Endodermal cell (in vitro differentiated cells): Measurements from ENCODE around the gene NHERF1. TPM values are rescaled to one million over a fixed set of nuclear protein-coding genes. Genes with fewer than 3 reads are reported as not detected.

Source experiments
- DNase-seq: peaks from one replicate; pipeline ENCODE4 v3.0.0-alpha.2; 2017
- H3K27ac ChIP-seq: 2 replicates; pipeline ENCODE4 v1.5.1; 2013; ENCODE audit warnings: mild to moderate bottlenecking, low read depth, low read length, moderate library complexity
- H3K27me3 ChIP-seq: 2 replicates; pipeline ENCODE4 v1.6.1; 2013; ENCODE audit warnings: mild to moderate bottlenecking, low read length, moderate library complexity; ENCODE audit not compliant: insufficient read depth, control insufficient read depth, poor library complexity, severe bottlenecking
- H3K36me3 ChIP-seq: 2 replicates; pipeline ENCODE4 v1.7.0; 2013; ENCODE audit warnings: mild to moderate bottlenecking, low read length, moderate library complexity; ENCODE audit not compliant: control insufficient read depth, insufficient read depth
- H3K4me1 ChIP-seq: one replicate; pipeline ENCODE4 v1.7.0; 2013; ENCODE audit warnings: low read length; ENCODE audit not compliant: control insufficient read depth, insufficient read depth
- H3K4me3 ChIP-seq: 2 replicates; pipeline ENCODE4 v1.5.1; 2013; ENCODE audit warnings: mild to moderate bottlenecking, low read length, moderate library complexity
- H3K9ac ChIP-seq: 2 replicates; pipeline ENCODE4 v1.6.1; 2013; ENCODE audit warnings: mild to moderate bottlenecking, low read length, moderate library complexity; ENCODE audit not compliant: poor library complexity, severe bottlenecking; ENCODE audit errors: extremely low read depth
- H3K9me3 ChIP-seq: 2 replicates; pipeline ENCODE4 v1.6.1; 2013; ENCODE audit warnings: mild to moderate bottlenecking, low read length, moderate library complexity; ENCODE audit not compliant: control insufficient read depth
- H3K27ac Mint-ChIP-seq: 2 replicates; pipeline ENCODE4 v1.8.0; 2020; ENCODE audit warnings: mixed read lengths
- H3K27me3 Mint-ChIP-seq: 2 replicates; pipeline ENCODE4 v1.8.0; 2021; ENCODE audit warnings: mild to moderate bottlenecking, mixed read lengths; ENCODE audit not compliant: insufficient read depth
- H3K36me3 Mint-ChIP-seq: 2 replicates; pipeline ENCODE4 v1.8.0; 2020; ENCODE audit warnings: low read depth, mixed read lengths
- H3K4me1 Mint-ChIP-seq: 2 replicates; pipeline ENCODE4 v1.8.0; 2020; ENCODE audit warnings: mixed read lengths
- H3K4me3 Mint-ChIP-seq: 2 replicates; pipeline ENCODE4 v1.8.0; 2020; ENCODE audit warnings: mild to moderate bottlenecking, moderate library complexity, mixed read lengths
- H3K9me3 Mint-ChIP-seq: 2 replicates; pipeline ENCODE4 v1.8.0; 2020; ENCODE audit warnings: mild to moderate bottlenecking, mixed read lengths
- CTCF ChIP-seq: fragments of 200-600 bp; sonication (generic); conservative IDR thresholded peaks from 2 replicates; pipeline ENCODE4 v1.5.0; 2021; ENCODE audit warnings: antibody characterized with exemption, mild to moderate bottlenecking
- WGBS, 2 experiments: methylation state at CpG; one replicate each; pipeline versions ENCODE4 v1.1.5 to v1.1.7; 2013; ENCODE audit warnings: missing lambda C conversion rate in 2 of 2, mixed read lengths in 1 of 2; ENCODE audit not compliant: insufficient coverage in 1 of 2, insufficient read length in 1 of 2; 5-methylcytosine and 5-hydroxymethylcytosine counted together
- total RNA-seq, 2 donors: library from RNA; stranded (reverse); fragmentation: NEBNext Ultra II Directional in 1 of 2; extraction: Animal tissue kit (Norgen Biotek cat#: 25700) in 1 of 2; gene quantifications; 2 replicates in 1 of 2; 3 replicates in 1 of 2; pipeline ENCODE4 v1.2.1, GENCODE V29; 2021

Gene NHERF1
- total RNA-seq, 2 donors from 2014 or later, result 116 to 138 TPM

GRCh38 chr17:74790161-74791058 lies 42.0 kb downstream of the NHERF1 start:
- H3K27ac ChIP-seq, result no peak overlapping the region
- H3K4me3 ChIP-seq, result no peak overlapping the region
- no peaks in the 10 kb centered on the region for H3K9me3 ChIP-seq
- H3K4me1 Mint-ChIP-seq, result no peaks in the 10 kb centered on the region
- H3K27me3 ChIP-seq, result no peaks in the 10 kb centered on the region
- no peaks in the 10 kb centered on the region for H3K4me1 ChIP-seq
- peaks cover 65% of the 10 kb centered on the region for H3K36me3 Mint-ChIP-seq
- TF ChIP-seq CTCF, result no peak
- H3K9ac ChIP-seq, result no peak overlapping the region
- no peaks in the 10 kb centered on the region for H3K27me3 Mint-ChIP-seq
- WGBS, 2 experiments, result 91% methylated on average over 15 to 21 of the region's 21 CpGs
- no peak overlapping the region for H3K27ac Mint-ChIP-seq
- H3K36me3 ChIP-seq, result peaks cover 69% of the 10 kb centered on the region
- no peak overlapping the region for H3K4me3 Mint-ChIP-seq
- no peaks in the 10 kb centered on the region for H3K9me3 Mint-ChIP-seq
- DNase-seq, result no peak

- Histone ChIP-seq H3K9ac (no peak overlapping the region), H3K4me3 (no peak overlapping the region), H3K36me3 (peaks cover 72% of the 10 kb centered on the region), H3K9me3 (no peaks in the 10 kb centered on the region), H3K27me3 (no peaks in the 10 kb centered on the region), H3K27ac (no peak overlapping the region), H3K4me1 (no peaks in the 10 kb centered on the region)
- Mint-ChIP-seq H3K4me1 (peaks cover 3% of the 10 kb centered on the region), H3K27me3 (no peaks in the 10 kb centered on the region), H3K4me3 (no peak overlapping the region), H3K27ac (no peak overlapping the region), H3K36me3 (peaks cover 63% of the 10 kb centered on the region), H3K9me3 (no peaks in the 10 kb centered on the region)
- no peak for DNase-seq
- WGBS, 2 experiments, result 92% methylated on average over 12 of the region's 12 CpGs
- TF ChIP-seq CTCF, result no peak
Measured at GRCh38 chr17:74792586-74793105, 44.2 kb downstream of the NHERF1 start.

- H3K27ac ChIP-seq, result no peak overlapping the region
- Mint-ChIP-seq H3K9me3 (no peaks in the 10 kb centered on the region), H3K4me1 (peaks cover 3% of the 10 kb centered on the region), H3K36me3 (peaks cover 67% of the 10 kb centered on the region), H3K27me3 (no peaks in the 10 kb centered on the region), H3K4me3 (no peak overlapping the region), H3K27ac (no peak overlapping the region)
- H3K4me1 ChIP-seq, result no peaks in the 10 kb centered on the region
- no peak for DNase-seq
- no peak overlapping the region for H3K9ac ChIP-seq
- H3K36me3 ChIP-seq, result peaks cover 82% of the 10 kb centered on the region
- WGBS, 2 experiments, result 91 to 93% methylated on average over 15 to 18 of the region's 18 CpGs
- H3K27me3 ChIP-seq, result no peaks in the 10 kb centered on the region
- H3K9me3 ChIP-seq, result no peaks in the 10 kb centered on the region
- no peak for TF ChIP-seq CTCF
- H3K4me3 ChIP-seq, result no peak overlapping the region
Measured at GRCh38 chr17:74795327-74796020, 47.0 kb downstream of the NHERF1 start.
